ENCODE measurements around the gene SREBF1. TPM values are rescaled to one million over a fixed set of nuclear protein-coding genes. Genes with fewer than 3 reads are reported as not detected.

The SREBF1 gene
- total RNA-seq, 1 experiment from 2014 or later, result 167 TPM

DNA sequence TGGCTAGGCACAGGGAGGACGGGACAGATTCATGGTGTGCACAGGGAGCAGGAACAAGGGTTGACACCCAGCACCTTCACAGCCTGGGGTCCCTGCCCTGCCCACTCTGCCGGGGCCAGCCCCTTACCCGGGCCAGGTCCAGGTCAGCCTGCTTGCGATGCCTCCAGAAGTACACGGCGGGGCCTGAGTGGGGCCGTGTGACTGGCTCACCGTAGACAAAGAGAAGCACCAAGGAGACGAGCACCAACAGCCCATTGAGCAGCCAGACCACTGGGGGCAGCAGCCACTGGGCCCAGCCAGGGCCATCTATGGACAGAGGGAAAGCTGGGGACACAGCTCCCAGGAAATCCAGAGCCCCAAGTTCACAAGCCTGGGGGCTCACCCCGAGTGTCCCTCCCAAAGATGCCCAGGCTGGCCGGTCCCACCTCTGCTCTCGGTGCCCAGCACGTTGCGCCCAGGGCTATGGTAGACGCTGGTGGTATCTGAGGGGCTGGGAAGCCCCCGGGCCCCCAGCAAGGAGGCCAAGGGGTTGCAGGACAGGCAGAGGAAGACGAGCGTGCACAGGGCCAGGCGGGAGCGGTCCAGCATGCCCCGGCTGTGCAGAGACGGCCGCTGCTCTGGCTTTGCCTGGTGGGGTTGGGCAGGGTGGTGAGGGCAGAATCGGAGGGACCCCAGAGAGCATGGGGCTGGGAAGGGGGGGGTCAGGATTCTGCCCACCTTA lies 19.8 kb downstream of the SREBF1 start:
- intact Hi-C loops (cut with micrococcal nuclease), result no loop called here
- POLR2A ChIA-PET (ENCODE audit: unreplicated experiment), result no interaction called here

DNA sequence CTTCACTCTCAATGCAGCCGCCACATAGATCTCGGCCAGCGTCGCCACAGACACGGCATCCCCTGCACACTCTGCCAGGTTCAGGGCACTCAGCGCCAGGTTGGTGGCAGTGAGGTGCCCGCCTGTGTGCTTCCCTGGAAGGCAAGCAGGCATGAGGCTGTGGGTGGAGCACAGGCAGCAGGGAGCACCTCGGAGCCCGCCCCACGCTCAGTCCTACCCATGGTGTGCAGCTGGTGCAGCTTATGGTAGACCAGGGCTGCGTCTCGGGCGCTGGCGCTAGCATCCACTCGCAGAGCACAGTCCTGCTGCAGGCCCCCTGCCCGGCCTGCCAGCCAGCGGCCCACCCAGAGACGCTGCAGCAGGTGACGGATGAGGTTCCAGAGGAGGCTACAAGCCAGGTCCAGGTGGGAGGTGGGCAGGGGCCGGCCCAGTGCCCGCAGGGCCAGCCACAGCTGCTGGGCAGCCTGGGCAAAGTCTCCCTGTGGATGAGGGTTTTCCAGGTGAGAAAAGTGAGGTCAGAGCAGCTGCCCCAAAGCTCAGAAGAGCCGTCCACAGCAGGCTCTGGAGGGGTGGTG lies 20.5 kb downstream of the SREBF1 start:
- Histone ChIP-seq H4K20me1 (ENCODE audit: low read length) (peaks cover 26% of the 10 kb centered on the region; the same call in 1 of the 2 replicates), H3K36me3 (ENCODE audit: low read depth, low read length) (peaks cover 69% of the 10 kb centered on the region), H3K79me2 (ENCODE audit: low read length) (peaks cover 15% of the 10 kb centered on the region)

More for the DNA sequence above, 19.8 kb downstream of the SREBF1 start:
- Histone ChIP-seq H3K27me3 (ENCODE audit: low read length) (no peaks in the 10 kb centered on the region), H3K4me1 (ENCODE audit: insufficient read depth, low read length) (peaks cover 41% of the 10 kb centered on the region), H3K4me3 (ENCODE audit: low read length) (no peak overlapping the region), H3K4me2 (ENCODE audit: low read length) (no peak overlapping the region), H3K9me2 (replicated peaks; ENCODE audit: low read length) (no peaks in the 10 kb centered on the region), H3F3A (ENCODE audit: low read length, unreplicated experiment) (peaks cover 1% of the 10 kb centered on the region), H4K20me1 (ENCODE audit: low read length) (peaks cover 31% of the 10 kb centered on the region; the same call in 1 of the 2 replicates), H3K9me3 (ENCODE audit: low read length) (no peaks in the 10 kb centered on the region), H3K27ac (ENCODE audit: low read length) (no peak overlapping the region), H2AFZ (ENCODE audit: low read length) (no peak overlapping the region), H3K79me2 (ENCODE audit: low read length) (peaks cover 21% of the 10 kb centered on the region), H3K36me3 (ENCODE audit: low read depth, low read length) (peaks cover 64% of the 10 kb centered on the region), H3K9ac (ENCODE audit: low read length) (no peak overlapping the region)
- no TSS peak for BruUV-seq (replicated peaks)
- DNase-seq (no peak), ATAC-seq (no peak)
- TF ChIP-seq EZH2 (IDR thresholded peaks at IDR 0.05; ENCODE audit: low read length, unreplicated experiment) (no peak), EZH2phosphoT487 (IDR thresholded peaks at IDR 0.05; ENCODE audit: borderline replicate concordance, low read length) (no peak)
- TF ChIP-seq, protein P1, sequence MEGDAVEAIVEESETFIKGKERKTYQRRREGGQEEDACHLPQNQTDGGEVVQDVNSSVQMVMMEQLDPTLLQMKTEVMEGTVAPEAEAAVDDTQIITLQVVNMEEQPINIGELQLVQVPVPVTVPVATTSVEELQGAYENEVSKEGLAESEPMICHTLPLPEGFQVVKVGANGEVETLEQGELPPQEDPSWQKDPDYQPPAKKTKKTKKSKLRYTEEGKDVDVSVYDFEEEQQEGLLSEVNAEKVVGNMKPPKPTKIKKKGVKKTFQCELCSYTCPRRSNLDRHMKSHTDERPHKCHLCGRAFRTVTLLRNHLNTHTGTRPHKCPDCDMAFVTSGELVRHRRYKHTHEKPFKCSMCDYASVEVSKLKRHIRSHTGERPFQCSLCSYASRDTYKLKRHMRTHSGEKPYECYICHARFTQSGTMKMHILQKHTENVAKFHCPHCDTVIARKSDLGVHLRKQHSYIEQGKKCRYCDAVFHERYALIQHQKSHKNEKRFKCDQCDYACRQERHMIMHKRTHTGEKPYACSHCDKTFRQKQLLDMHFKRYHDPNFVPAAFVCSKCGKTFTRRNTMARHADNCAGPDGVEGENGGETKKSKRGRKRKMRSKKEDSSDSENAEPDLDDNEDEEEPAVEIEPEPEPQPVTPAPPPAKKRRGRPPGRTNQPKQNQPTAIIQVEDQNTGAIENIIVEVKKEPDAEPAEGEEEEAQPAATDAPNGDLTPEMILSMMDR (conservative IDR thresholded peaks at IDR 0.05; ENCODE audit: low read depth, low read length), result no peak; the same call in 1 of the 2 replicates
- CTCF ChIA-PET, result no interaction called here

More for the DNA sequence above, 20.5 kb downstream of the SREBF1 start:
- Histone ChIP-seq H3F3A (ENCODE audit: low read length, unreplicated experiment) (peaks cover 7% of the 10 kb centered on the region), H3K27me3 (ENCODE audit: low read length) (no peaks in the 10 kb centered on the region), H3K27ac (ENCODE audit: low read length) (no peak overlapping the region), H3K9me2 (replicated peaks; ENCODE audit: low read length) (no peaks in the 10 kb centered on the region), H3K4me3 (ENCODE audit: low read length) (no peak overlapping the region), H3K9me3 (ENCODE audit: low read length) (no peaks in the 10 kb centered on the region), H3K4me2 (ENCODE audit: low read length) (no peak overlapping the region), H3K4me1 (ENCODE audit: insufficient read depth, low read length) (peaks cover 41% of the 10 kb centered on the region), H2AFZ (ENCODE audit: low read length) (no peak overlapping the region), H3K9ac (ENCODE audit: low read length) (no peak overlapping the region)
- CTCF ChIA-PET, result no interaction called here
- ATAC-seq (no peak), DNase-seq (no peak)
- POLR2A ChIA-PET (ENCODE audit: unreplicated experiment), result no interaction called here
- intact Hi-C loops (cut with micrococcal nuclease), result no loop called here
- TF ChIP-seq, protein P1 (conservative IDR thresholded peaks at IDR 0.05; ENCODE audit: low read depth, low read length), result no peak
- TF ChIP-seq EZH2phosphoT487 (IDR thresholded peaks at IDR 0.05; ENCODE audit: borderline replicate concordance, low read length), result no peak
- TF ChIP-seq EZH2 (IDR thresholded peaks at IDR 0.05; ENCODE audit: low read length, unreplicated experiment), result no peak
- no TSS peak for BruUV-seq (replicated peaks)
